HUES48 (cell line): ENCODE measurements around the gene SAMD11.

Experiments
- H3K27ac ChIP-seq: one replicate; pipeline ENCODE4 v1.7.0; 2013; ENCODE audit warnings: low read depth, low read length, inconsistent platforms
- H3K27me3 ChIP-seq: 2 replicates; pipeline ENCODE4 v1.6.1; 2013; ENCODE audit warnings: mild to moderate bottlenecking, low read length; ENCODE audit not compliant: control insufficient read depth, insufficient read depth
- H3K36me3 ChIP-seq: 2 replicates; pipeline ENCODE4 v1.6.1; 2013; ENCODE audit warnings: low read length; ENCODE audit not compliant: control insufficient read depth, insufficient read depth
- H3K4me1 ChIP-seq: 2 replicates; pipeline ENCODE4 v1.6.1; 2013; ENCODE audit warnings: mild to moderate bottlenecking, low read length; ENCODE audit not compliant: control insufficient read depth, insufficient read depth
- H3K4me3 ChIP-seq: 2 replicates; pipeline ENCODE4 v1.5.1; 2013; ENCODE audit warnings: mild to moderate bottlenecking, low read depth, low read length
- H3K9ac ChIP-seq: 2 replicates; pipeline ENCODE4 v1.6.1; 2013; ENCODE audit warnings: mild to moderate bottlenecking, low read depth, low read length, moderate library complexity
- H3K9me3 ChIP-seq: 2 replicates; pipeline ENCODE4 v1.6.1; 2013; ENCODE audit warnings: low read length; ENCODE audit not compliant: control insufficient read depth, insufficient read depth

SAMD11 gene

GRCh38 chr1:963746-964525 is 40.2 kb downstream of the SAMD11 start:
- Histone ChIP-seq H3K27ac (no peak overlapping the region), H3K36me3 (peaks cover 28% of the 10 kb centered on the region), H3K9ac (no peak overlapping the region), H3K27me3 (peaks cover 56% of the 10 kb centered on the region), H3K9me3 (no peaks in the 10 kb centered on the region), H3K4me3 (no peak overlapping the region), H3K4me1 (0 out of 2 replicates have a peak, but pooled peaks cover 4% of the 10 kb centered on the region)

GRCh38 chr1:964691-965525 is 41.2 kb downstream of the SAMD11 start:
- no peak overlapping the region for H3K27ac ChIP-seq
- no peaks in the 10 kb centered on the region for H3K9me3 ChIP-seq
- H3K27me3 ChIP-seq: peaks cover 58% of the 10 kb centered on the region
- H3K9ac ChIP-seq: no peak overlapping the region
- H3K4me1 ChIP-seq: 0 out of 2 replicates have a peak, but pooled peaks cover 4% of the 10 kb centered on the region
- peaks cover 28% of the 10 kb centered on the region for H3K36me3 ChIP-seq
- no peak overlapping the region for H3K4me3 ChIP-seq

DNA sequence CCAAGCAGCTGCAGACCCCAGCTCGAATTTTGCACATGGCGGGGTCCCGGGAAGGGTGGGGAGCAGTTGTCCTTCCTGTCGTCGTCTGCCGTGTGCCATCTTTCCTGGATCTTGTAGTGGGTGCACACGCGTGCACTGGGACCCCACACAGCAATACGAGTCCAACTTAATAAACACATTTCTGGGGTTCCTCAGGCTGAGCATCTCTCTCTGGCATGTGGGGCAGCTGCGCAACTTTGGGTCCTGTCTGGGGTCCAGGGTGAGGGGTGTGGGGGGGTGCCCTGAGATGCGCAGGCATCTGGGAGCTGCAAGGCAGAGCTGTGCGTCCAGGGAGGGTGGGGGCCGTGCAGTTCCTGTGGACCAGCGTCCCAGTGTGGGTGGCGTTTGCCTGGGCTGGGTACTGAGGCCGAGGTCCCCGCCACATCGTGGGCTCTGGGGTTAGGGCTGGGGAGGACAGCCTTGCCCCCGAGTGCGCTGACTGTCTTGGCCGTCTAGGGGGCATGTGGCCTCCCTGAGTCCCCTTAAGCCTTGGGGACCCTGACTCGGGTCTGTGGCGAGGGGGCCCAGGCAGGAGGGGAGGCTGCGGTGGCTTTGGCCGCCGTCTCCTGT is 41.9 kb downstream of the SAMD11 start:
- H3K27ac ChIP-seq: no peak overlapping the region
- 0 out of 2 replicates have a peak, but pooled peaks cover 4% of the 10 kb centered on the region for H3K4me1 ChIP-seq

DNA sequence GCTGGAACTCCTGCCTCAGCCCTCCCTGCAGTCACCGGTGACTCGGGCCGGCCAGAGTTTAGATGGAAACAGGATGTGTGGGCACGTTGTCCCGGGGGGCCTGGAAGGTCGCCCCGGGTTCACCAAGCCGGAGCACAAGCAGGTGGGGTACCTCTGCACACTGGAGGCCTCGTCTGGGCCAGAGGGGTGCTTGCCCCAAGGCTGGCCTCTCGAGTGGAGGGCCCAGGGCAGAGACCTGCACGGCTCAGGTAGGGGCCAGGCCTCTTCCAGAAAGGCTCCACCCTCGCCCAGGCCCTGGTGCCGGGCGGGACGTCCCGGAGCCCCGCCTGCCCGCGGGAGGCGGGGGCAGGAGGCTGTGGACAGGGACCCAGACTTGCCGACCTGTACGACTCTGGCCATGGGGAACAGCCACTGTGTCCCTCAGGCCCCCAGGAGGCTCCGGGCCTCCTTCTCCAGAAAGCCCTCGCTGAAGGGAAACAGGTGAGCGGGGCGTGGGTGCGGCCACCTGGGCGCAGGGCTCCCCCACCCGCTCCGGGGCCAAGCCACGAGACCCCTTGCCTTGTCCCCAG is 42.5 kb downstream of the SAMD11 start, which contains the start of gene PLEKHN1:
Gene PLEKHN1 (plus strand): TSS at position 348 of the 569 bp plus-strand sequence. CDS start 50 bp downstream, at position 398.
- H3K27me3 ChIP-seq: peaks cover 62% of the 10 kb centered on the region
- 0 out of 2 replicates have a peak, but pooled peaks cover 4% of the 10 kb centered on the region for H3K4me1 ChIP-seq
- peaks cover 28% of the 10 kb centered on the region for H3K36me3 ChIP-seq
- H3K27ac ChIP-seq: no peak within 1 kb of the TSS
- H3K9ac ChIP-seq: no peak within 1 kb of the TSS; the same call in 1 of the 2 replicates
- peak within 1 kb of the TSS; percentile 72 for H3K4me3 ChIP-seq
- H3K9me3 ChIP-seq: no peaks in the 10 kb centered on the region

More for the DNA sequence above, 41.9 kb downstream of the SAMD11 start:
- H3K27me3 ChIP-seq: peaks cover 61% of the 10 kb centered on the region
- no peak overlapping the region for H3K4me3 ChIP-seq
- H3K9ac ChIP-seq: no peak overlapping the region
- no peaks in the 10 kb centered on the region for H3K9me3 ChIP-seq
- peaks cover 28% of the 10 kb centered on the region for H3K36me3 ChIP-seq

DNA sequence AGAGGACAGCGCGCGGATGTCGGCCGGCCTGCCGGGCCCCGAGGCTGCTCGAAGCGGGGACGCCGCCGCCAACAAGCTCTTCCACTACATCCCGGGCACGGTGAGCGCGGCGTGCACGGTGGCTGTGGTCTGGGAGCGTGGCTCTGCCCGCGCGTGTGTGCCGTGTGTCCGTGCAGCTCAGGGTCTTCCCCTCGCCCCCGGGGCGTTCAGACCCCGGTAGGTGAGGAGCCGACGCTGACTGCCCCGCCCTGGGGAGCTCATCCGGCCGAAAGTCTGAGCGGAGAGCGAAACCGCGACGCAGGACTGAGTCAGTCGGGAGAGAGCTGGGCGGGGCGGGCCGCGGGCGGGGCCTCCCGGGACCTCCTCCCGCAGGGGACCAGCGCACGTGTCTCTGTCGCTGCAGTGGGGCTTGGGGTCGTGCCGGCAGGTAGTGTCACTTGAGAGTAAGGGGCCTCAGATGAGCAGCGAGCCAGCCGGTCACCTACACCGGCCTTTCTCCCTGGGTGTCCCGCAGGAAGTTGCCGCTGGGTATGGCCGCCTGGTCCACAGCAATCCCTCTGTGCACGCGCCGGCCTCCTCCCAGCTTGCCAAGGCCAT is 43.1 kb downstream of the SAMD11 start:
- Histone ChIP-seq H3K9ac (no peak overlapping the region; the same call in 1 of the 2 replicates), H3K27ac (no peak overlapping the region)

DNA sequence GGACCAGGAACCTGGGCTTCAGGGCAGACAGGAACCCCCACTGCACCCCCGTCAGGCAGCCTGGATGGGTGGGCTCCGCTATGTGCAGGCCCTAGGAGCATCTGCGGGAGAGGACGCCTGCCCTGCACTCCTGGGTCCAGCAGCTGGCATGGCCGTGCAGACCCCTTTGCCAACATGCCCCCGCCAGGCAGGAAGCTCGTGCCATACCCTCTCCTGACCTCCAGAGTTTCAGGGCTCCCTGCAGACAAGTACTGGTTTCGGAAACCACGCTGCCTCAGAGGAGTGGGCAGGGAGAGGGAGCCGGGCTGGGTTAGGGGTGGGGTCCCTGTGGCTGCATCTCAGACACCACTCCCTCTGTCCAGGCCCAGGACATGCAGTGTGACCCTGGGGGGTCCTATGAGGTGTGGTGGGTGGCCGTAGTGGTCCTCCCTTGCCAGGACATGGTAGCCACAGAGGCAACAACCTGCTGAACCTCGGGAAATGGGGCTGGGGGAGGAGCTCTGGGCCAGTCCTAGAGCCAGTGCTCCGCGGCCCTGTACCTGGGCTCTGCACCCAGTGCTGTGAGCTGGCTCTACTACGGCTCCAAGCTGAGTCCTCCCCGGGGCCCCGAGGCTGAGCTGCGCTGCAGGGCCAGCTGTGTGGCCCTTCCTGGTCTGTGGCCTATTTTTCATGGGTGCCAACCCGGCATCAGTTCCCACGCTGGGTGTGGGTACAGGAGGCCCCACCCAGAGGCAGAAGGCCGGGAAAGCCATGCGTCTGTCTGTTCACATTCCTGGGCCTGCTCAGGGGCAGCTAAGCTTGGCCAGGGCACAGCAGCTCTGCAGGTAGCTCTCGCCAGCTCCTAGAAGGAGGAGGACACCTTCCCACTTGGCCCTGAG is 44.0 kb downstream of the SAMD11 start:
- H3K9ac ChIP-seq: no peak overlapping the region
- H3K4me1 ChIP-seq: 0 out of 2 replicates have a peak, but pooled peaks cover 4% of the 10 kb centered on the region
- peaks cover 21% of the 10 kb centered on the region for H3K36me3 ChIP-seq
- H3K27me3 ChIP-seq: peaks cover 57% of the 10 kb centered on the region
- H3K27ac ChIP-seq: no peak overlapping the region
- H3K9me3 ChIP-seq: no peaks in the 10 kb centered on the region
- H3K4me3 ChIP-seq: no peak overlapping the region

More for the DNA sequence above, 43.1 kb downstream of the SAMD11 start:
- Histone ChIP-seq H3K36me3 (peaks cover 28% of the 10 kb centered on the region), H3K27me3 (peaks cover 57% of the 10 kb centered on the region), H3K9me3 (no peaks in the 10 kb centered on the region), H3K4me1 (0 out of 2 replicates have a peak, but pooled peaks cover 4% of the 10 kb centered on the region), H3K4me3 (peak overlapping the region; percentile 72)

DNA sequence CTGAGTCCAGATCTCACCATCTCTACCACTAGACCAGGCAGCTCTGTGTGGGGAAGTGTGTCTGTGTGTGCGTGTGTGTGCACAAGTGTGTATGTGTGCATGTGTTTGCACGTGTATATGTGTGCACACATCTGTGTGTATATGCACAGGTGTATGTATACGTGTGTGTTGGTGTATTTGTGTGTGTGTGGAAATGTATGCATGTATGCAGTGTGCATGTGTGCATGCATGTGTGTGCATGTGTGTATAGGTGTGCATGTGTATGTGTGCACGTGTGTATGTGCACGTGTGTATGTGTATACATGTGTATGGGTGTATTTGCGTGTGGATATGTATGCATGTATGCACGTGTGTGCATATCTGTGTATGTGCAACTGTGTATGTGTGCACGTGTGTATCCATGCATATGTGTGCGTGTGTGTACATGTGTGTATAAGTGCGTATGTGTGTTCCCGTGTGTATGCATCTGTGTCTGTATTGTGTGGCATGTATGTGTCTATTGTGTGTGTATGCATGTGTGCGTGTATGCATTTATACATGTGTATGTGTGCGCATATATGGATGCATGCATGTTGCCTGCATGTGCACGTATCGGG is 45.6 kb downstream of the SAMD11 start:
- Histone ChIP-seq H3K27ac (no peak overlapping the region), H3K9ac (no peak overlapping the region), H3K36me3 (peaks cover 8% of the 10 kb centered on the region; the same call in 1 of the 2 replicates), H3K9me3 (no peaks in the 10 kb centered on the region), H3K4me1 (0 out of 2 replicates have a peak, but pooled peaks cover 4% of the 10 kb centered on the region), H3K4me3 (no peak overlapping the region), H3K27me3 (peaks cover 60% of the 10 kb centered on the region)

- Histone ChIP-seq H3K4me1 (0 out of 2 replicates have a peak, but pooled peaks cover 4% of the 10 kb centered on the region), H3K36me3 (peaks cover 2% of the 10 kb centered on the region; the same call in 1 of the 2 replicates), H3K4me3 (no peak overlapping the region; the same call in 1 of the 2 replicates), H3K9ac (no peak overlapping the region), H3K27ac (no peak overlapping the region), H3K9me3 (no peaks in the 10 kb centered on the region), H3K27me3 (peaks cover 62% of the 10 kb centered on the region)
Observed at GRCh38 chr1:970242-970972, 46.7 kb downstream of the SAMD11 start.
